Measurements from ENCODE around the gene ZNF700. TPM values are rescaled to one million over a fixed set of nuclear protein-coding genes. Genes with fewer than 3 reads are reported as not detected.

ZNF700 gene

Small RNAs within 50 kb of the gene (small RNA-seq; reads per million reads assigned to genes)
- not detected for gene RNA5SP464 (ENCODE audit: low read depth)
